HG03442 (cell line): ENCODE results near the gene CCZ1B.
"Not testable (repeated sequence)": the region's sequence is repeated elsewhere in the genome, so short reads cannot be mapped to it uniquely, and the experiment has no call there.

Experiments
- ATAC-seq: cut with Tn5 transposase; IDR thresholded peaks from one replicate; pipeline ENCODE4 v1.9.1; 2021; ENCODE audit warnings: mild to moderate bottlenecking, moderate library complexity; ENCODE audit not compliant: unreplicated experiment

The CCZ1B gene

DNA sequence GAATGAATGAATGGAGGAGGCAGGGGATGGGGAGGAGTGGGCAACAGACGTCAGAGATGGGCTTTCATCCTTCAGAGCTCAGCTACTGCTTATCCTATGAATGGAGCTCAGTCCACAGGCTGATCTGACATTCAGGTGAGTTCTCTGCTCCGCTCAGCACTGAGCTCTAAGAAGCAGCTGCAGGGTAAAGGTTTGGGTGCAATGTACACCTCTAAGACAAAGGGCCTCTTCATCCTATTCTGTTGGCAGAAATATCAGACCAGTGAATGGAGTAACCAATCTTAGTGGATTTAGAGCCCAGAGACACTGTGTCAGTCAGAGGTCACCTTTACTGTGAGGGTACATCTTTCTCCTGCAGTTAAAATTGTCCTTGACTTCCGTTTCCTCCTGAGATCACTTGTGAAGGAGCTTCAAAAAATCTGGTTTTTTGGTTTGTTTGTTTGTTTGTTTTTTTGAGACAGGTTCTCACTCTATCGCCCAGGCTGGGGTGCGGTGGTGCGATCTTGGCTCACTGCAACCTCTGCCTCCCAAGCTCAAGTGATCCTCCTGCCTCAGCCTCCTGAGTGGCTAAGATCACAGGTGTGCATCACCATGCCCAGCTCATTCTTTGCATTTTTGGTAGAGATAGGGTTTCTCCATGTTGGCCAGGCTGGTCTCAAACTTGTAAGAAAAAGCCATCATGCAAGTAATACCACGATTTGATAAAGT lies 5.1 kb upstream of the CCZ1B start:
- no peak for ATAC-seq

DNA sequence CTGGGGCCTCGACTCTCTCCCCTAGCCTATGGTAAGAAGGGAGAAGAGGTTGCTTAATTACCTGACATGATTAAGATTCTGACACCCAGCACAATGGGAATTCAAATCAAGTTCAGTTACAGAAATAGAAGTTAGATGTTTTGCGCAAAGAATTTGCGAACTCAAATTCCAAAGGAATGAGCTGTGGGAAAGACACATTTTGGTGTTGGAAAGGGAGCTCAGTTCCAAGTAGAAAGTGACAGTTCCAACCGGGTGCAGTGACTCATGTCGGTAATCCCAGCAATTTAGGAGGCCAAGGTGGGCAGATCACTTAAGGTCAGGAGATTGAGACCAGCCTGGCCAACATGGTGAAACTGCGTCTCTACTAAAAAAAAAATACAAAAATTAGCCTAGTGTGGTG lies 4.0 kb upstream of the CCZ1B start:
- ATAC-seq: not testable (repeated sequence)

DNA sequence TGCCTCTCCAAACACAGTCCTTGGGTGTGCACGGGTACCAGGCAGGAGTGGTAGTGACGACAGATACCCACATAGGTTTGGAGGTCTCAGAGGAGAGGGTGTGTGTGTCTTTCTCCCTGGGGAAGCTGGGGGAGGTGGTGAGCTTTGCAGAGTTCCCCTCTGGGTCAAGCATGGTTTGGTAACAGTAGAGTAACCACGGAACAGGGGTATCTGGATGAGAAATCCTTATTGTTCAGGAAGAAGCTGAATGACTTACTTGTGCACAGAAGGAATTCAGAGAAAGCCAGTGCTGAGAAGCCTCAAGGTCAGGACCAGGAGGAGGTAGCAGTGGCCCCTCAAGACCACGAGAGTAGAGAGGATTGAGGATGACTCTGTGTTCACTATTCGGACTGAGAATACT lies 3.5 kb upstream of the CCZ1B start:
- not testable (repeated sequence) for ATAC-seq

DNA sequence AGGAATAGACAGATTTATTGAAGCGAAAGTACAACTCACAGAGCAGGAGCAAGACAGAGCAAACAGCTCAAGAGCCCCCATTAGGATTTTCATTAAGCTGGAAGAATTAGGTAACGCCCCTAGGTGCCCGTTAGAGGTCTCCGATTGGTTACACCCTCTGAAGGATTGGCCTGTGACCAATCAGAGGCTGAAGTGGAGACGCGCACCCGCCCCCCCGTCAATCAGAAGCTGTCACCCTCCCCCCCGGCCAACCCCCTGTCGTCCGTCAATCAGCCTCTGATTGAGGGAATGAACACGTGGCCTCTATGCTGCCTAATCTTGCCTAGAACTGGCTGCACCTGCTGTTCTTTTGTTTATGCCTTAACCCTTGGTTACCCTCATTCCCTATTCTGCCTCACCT lies 1.1 kb upstream of the CCZ1B start:
- not testable (repeated sequence) for ATAC-seq

DNA sequence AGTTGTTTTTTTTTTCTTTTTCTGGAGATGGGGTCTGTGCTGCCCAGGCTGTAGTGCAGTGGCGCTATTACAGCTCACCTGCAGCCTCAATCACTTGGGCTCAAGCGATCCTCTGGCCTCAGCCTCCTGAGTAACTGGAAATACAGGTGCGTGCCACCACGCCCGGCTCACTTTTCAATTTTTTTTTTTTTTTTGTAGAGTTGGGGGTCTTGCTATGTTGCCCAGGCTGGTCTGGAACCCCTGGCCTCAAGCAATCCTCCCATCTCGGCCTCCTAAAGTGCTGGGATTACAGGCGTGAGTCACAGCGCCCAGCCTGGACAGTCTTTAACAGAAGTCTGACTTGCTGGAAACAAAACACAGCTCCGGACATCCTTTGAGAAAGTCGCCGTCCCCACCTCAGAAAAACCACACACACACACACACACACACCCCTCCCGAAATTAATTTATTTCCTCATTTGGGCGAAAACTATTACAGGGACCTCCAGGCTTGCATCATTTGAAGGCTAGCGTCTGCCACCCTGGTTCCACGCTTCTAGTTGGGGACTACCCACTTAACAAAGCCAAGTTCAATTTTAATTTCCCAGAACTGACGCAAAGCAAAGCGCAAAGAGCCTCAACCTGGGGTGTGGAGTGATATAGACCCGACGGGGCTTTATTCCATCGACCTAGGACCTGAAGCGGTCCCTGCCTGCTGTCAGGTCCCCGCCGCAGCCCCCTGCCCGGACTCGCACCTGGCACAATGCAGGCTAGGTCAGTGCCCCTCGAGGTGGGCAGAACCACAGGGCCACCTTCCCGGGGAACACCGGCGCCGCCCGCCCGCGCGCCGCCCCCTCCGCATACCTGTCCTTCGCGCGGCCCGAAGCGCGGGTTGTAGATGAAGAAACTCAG lies 594 bp downstream of the CCZ1B start:
- ATAC-seq: peak; percentile 42

DNA sequence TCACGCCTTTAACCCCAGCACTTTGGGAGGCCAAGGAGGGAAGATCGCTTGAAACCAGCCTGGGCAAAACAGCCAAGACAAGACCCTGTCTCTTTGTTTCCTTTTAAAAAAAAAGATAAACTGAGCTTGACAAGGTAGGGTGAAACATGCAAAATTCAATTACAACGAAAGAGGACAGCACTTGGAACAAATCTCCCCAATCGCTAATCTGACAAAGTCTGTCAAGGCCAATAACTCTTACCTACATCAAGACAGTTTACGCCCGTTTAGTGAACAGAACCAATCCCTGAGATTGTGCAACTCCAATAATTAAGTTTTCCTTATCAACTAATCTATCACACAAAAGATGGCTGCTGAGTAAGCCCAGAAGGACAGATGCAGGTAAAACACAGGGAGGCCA lies 4.5 kb downstream of the CCZ1B start:
- ATAC-seq: not testable (repeated sequence)

DNA sequence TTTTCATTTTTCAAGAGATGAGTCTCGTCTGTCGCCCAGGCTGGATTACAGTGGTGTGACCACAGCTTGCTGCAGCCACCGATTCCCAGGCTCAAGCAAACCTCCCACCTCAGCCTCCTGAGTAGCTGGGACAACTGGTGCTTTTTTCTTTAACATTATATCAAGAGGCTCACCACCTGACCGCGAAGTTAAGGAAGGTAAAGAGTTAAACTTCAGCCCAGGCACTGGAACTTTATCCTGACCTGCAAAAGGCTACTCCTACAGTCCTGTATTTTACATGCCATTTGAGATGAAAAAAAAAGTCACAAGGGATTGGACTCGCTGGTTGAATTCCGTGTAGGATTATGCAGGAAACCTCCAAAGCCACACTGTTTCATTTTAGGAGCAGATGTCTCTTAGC lies 10.6 kb downstream of the CCZ1B start:
- not testable (repeated sequence) for ATAC-seq

DNA sequence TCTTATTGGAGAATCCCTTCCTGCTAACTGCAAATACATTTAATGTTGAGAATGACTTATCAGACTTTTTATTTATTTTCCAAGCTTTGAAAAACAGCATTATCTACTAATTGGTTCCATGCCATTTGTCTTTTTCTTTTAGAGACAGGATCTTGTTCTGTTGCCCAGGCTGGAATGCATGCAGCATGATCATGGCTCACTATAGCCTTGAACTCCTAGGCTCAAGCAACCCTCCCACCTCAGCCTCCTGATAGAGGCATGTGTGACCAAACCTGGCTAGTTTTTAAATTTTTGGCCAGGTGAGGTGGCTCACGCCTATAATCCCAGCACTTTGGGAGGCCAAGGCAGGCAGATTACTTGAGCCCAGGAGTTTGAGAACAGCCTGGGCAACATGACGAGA lies 13.1 kb downstream of the CCZ1B start:
- ATAC-seq: not testable (repeated sequence)

DNA sequence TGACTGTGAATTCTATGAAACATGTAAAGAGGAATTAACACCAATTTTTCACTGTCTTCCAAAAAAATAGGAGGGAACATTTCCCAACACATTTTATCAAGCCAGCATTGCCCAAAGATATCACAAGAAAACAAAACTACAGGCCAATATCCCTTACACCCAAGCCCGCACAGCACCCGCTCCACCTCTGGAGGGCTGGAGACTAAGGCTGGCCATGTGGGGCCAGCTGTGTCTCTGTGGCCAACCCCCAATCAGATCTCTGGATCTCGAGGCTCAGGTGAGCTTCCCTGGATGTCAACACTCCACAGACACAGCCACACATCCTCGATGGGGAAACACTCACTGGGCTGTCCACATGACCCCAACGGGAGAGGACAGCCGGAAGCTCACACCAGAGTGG lies 18.1 kb downstream of the CCZ1B start:
- ATAC-seq: not testable (repeated sequence)

DNA sequence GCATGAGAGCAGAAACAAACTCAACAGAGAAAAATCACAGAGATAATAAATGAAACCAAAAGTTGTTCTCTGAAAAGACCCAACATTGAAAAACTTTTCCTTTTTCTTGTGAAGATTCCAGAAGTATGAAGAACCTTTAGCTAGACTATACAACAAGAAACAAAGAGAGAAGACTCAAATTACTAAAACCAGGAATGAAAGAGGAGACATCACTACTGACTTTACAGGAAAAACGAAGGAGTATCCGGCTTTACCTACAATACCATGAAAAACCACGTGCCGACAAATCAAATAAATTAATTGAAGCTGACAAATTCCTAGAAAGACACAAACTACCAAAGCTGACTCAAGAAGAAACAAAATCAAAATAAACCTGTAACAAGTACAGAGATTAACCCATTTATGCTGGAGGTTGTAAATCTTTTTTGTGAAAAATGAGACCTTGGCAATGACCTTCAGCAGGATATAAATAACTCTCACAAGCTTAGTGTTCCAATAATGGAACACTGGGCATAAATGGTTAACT lies 18.6 kb downstream of the CCZ1B start:
- not testable (repeated sequence) for ATAC-seq

DNA sequence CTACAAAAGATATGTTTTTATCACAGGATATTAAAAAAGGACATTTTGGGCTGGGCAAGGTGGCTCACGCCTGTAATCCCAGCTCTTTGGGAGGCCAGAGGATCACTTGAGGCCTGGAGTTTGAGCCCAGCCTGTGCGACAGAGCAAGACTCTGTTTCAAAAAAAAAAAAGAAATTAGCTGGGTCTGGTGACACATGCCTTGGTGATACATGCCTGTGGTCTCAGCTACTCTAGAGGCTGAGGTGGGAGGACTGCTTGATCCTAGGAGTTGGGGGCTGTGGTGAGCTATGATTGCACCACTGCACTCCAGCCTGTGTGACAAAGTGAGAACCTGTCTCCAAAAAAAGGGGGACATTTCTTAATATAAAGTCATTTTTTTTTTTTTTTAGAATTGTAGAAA lies 25.7 kb downstream of the CCZ1B start:
- ATAC-seq: not testable (repeated sequence)

DNA sequence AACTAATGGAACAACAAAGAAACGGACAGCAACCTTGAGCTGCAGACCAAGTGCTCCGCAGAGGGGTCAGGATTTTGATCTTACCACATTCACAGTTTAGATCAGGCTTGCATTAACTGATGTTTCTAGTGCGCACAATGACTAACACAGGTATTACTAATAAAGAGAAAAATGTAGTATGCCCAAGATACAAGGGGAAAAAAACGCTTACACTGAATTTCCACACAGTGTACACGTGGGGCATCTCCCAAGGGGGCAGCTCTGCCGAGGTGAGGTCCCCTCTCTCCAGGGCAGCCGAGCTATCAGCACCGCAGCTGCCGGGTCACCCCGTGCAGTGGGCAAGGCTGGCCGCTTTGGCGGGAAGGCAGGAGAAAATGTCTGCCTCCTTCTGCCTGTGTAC lies 26.2 kb downstream of the CCZ1B start:
- not testable (repeated sequence) for ATAC-seq

DNA sequence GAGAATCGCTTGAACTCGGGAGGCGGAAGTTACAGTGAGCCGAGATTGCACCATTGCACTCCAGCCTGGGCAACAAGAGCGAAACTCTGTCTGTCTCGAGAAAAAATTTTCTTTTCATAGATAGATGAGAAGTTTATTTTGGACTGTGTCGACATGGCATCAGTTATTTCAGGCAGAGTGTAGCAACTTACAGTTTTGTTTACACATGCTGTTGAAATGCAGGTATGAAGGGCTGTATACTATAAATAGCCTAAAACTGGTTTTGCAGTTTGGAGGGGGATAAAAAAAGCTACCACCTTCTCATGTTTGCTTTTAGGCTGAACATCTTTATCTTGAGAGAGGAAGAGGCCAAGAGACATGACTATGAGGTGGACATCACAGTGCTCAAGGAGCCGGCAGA lies 28.0 kb downstream of the CCZ1B start:
- ATAC-seq: not testable (repeated sequence)

DNA sequence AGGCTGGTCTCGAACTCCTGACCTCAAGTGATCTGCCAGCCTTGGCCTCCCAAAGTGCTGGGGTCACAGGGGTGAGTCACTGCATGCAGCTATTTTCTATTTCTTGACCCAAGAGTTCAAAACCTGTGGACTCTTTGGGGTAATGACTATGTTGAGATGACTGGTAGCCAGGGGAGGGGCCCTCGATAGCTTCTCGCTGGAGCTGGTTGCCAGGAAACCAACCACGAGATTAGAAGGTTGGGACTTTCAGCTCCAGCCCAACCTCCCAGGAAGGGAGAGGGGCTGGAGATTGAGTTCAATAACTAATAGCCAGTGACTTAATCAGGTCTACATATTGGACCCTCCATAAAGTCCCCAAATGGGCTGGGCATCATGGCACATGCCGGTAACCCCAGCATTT lies 28.9 kb downstream of the CCZ1B start:
- ATAC-seq: not testable (repeated sequence)

DNA sequence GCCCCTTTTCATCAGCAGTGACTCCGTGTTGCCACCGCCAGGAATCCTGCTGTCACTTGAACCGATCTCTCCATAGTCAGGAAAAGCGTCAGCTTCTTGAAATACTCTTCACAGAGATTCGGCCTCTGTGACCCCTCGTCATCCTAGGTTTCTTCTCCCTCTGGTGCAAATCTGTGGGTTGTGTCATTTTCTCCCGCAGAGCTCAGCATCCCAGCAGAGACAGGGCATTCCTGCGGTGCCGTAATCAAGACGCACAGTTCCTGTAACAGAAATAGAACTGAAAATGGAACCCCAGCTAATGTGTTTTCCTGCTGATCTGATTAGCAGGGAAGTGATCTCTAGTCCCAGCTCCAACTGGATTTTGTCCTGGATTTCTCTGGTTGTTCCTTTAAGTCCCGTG lies 31.8 kb downstream of the CCZ1B start:
- ATAC-seq: not testable (repeated sequence)

DNA sequence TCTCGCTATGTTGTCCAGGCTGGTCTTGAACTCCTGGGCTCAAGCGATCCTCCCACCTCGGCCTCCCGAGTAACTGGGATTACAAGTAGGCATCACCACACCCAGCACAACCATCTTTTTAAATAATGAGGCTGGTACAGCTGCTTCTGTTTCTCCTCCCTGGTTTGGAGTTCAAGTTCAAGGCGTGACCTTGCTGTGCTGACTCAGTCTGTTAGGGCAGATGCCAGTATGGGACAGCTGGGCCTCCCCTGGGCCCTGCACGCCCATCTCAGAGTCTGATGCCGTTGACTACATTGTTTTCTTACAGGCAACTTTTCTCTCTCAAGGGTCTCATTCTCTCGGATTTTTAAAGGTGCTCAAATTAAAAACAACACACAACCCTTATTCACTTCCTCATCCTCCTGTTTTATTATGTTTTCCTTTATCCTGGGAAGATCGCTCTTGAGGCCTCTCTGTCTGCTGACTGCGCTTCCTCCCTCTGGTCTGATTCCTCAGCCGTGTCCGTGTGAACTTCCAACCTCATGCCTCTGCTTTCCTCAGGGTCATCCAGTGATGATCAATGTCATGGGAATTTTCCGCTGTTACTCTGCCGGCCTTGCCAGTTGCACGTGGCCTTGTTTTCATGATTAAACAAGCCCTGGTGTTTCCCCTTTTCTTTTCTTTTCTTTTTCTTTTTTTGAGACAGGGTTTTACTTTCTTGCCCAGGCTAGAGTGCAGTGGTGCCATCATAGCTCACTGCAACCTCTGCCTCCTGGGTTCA lies 33.8 kb downstream of the CCZ1B start:
- not testable (repeated sequence) for ATAC-seq

DNA sequence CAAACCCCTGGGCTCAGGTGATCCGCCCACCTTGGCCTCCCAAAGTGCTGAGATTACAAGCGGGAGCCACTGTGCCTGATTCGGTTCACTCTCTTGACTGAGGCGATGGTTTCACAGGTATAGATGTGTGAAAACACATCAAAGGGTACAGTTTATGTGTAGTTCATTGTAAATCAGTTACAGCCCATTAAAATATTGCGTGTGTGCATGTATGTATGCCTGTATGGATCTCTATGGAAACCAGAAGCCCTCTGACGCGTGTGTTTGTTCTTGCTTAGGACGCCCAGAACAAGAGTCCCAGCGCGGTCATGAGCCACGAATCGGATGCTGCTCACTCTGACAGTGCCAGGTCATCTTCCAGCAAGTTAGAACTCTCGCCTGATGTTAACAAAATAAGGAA lies 36.7 kb downstream of the CCZ1B start:
- not testable (repeated sequence) for ATAC-seq

DNA sequence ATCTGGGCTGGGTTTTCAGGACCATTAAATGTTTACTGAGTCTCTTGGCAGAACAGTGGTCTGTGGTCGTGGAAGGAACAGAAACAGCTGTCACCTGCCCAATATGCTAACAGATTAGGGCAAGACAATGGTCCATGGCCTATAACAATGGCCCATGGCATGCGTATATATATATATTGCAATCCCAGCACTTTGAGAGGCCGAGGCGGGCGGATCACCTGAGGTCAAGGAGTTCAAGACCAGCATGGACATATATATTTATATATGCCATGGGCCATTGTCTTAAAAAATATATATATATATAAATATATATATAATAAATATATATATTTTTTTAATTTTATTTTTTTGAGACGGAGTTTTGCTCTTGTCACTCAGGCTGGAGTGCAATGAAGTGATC lies 44.5 kb downstream of the CCZ1B start:
- ATAC-seq: not testable (repeated sequence)

DNA sequence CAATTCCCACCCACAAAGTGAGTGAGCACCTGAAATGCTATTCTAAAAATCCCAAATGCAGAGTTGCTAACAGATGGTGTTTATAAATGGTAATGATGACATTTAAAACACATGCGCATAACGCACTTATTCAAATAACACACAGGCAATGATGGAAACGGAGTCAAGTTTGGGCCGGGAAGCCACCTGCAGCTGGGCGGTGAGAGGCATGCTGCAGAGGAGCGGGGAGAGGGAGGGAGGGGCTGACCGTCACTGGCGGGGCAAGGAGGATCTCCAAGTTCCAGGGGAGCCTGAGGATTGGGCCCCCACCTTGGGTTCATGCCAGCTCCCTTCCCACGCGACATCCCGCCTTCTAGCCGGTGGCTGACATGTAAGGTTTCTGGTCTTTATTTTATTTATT lies 64.9 kb downstream of the CCZ1B start:
- ATAC-seq: not testable (repeated sequence)

DNA sequence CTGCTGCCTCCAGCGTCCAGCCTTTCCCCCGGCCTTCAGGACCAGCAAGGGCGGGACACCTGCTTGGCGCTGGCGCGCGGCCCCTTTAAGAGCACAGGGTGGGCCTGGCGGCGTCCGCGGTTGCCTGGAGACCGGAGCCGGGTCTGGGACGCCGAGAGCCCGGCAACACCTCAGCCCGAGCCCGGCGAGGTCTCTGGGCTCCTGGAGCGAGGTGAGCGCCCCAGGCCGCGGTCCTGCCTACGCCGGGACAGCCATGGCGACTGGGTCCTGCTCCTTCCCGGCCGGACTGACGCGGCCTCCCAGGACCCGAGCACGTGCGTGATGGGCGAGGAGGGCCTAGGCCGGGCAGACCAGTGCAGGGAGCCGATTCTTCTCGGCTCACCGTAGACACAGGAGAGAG lies 72.1 kb downstream of the CCZ1B start, which contains the start of gene RSPH10B2:
Gene RSPH10B2, plus strand, starts transcription at position 140 of the 400 bp plus-strand sequence. CDS start 3,575 bp downstream, outside the sequence.
- not testable (repeated sequence) for ATAC-seq

DNA sequence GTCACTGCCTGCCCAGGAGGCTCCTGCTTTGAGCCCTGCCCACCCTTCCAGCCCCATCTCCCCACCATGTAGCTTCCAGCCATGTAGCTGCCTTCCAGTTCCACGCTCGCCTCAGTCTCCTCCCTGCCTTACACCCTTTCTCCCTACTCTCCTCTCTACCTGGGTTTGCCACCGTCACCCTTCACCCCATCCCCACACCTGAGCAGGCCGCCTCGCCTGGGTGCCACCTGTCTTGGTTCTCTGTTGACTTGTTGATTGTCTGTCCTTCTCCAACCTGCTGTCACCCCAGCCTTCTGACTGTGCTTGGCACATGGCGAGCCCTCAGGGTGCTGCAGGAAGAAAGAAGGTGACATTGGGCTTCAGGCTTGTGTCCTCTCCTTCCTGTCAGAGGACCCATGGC lies 75.9 kb downstream of the CCZ1B start:
- not testable (repeated sequence) for ATAC-seq
